Stimulated activated CD4-positive, alpha-beta T cell treated with anti-CD3 and anti-CD28 coated beads, Interleukin-15, amount 100 ng/mL, for 24 hours (primary cell): Measurements from ENCODE around the gene DNAJC3.
"Not testable (repeated sequence)": the region's sequence is repeated elsewhere in the genome, so short reads cannot be mapped to it uniquely, and the experiment has no call there.

ENCODE experiments used
- DNase-seq: peaks from one replicate; pipeline ENCODE4 v3.0.0-alpha.2; 2020

DNAJC3 gene

GRCh38 chr13:95676105-95676761, 706 bp upstream of the DNAJC3 start:
- DNase-seq, result peak; percentile 37

- DNase-seq, result peak; percentile 8
These were observed 776 bp downstream of the DNAJC3 start for GRCh38 chr13:95677564-95678266.

- no peak for DNase-seq
These were observed 2.0 kb downstream of the DNAJC3 start for GRCh38 chr13:95678967-95679366.

- no peak for DNase-seq
These were observed 2.8 kb downstream of the DNAJC3 start for GRCh38 chr13:95679722-95680121.

- DNase-seq, result no peak
These were observed 7.5 kb downstream of the DNAJC3 start for GRCh38 chr13:95684418-95684817.

- DNase-seq, result not testable (repeated sequence)
These were observed 8.0 kb downstream of the DNAJC3 start for GRCh38 chr13:95684960-95685359.

GRCh38 chr13:95689582-95689926, 12.6 kb downstream of the DNAJC3 start:
- no peak for DNase-seq

- DNase-seq, result not testable (repeated sequence)
These were observed 14.0 kb downstream of the DNAJC3 start for GRCh38 chr13:95690986-95691385.

- DNase-seq, result no peak
These were observed 20.2 kb downstream of the DNAJC3 start for GRCh38 chr13:95697052-95697680.

- DNase-seq, result no peak
These were observed 21.3 kb downstream of the DNAJC3 start for GRCh38 chr13:95698047-95698749.

- no peak for DNase-seq
These were observed 26.6 kb downstream of the DNAJC3 start for GRCh38 chr13:95703576-95703975.

GRCh38 chr13:95704510-95704909, 27.6 kb downstream of the DNAJC3 start:
- no peak for DNase-seq

- no peak for DNase-seq
These were observed 29.4 kb downstream of the DNAJC3 start for GRCh38 chr13:95706356-95706755.

- no peak for DNase-seq
These were observed 30.1 kb downstream of the DNAJC3 start for GRCh38 chr13:95707035-95707434.

- DNase-seq, result no peak
These were observed 30.8 kb downstream of the DNAJC3 start for GRCh38 chr13:95707442-95708390.

GRCh38 chr13:95708391-95708774, 31.4 kb downstream of the DNAJC3 start:
- no peak for DNase-seq

- DNase-seq, result no peak
These were observed 32.0 kb downstream of the DNAJC3 start for GRCh38 chr13:95708811-95709500.

- DNase-seq, result no peak
These were observed 33.4 kb downstream of the DNAJC3 start for GRCh38 chr13:95710313-95710712.

- not testable (repeated sequence) for DNase-seq
These were observed 35.9 kb downstream of the DNAJC3 start for GRCh38 chr13:95712846-95713245.

- DNase-seq, result no peak
These were observed 36.7 kb downstream of the DNAJC3 start for GRCh38 chr13:95713651-95714050.

GRCh38 chr13:95714142-95714832, 37.3 kb downstream of the DNAJC3 start:
- DNase-seq, result no peak
